Measurements from ENCODE around the gene MACROH2A1. TPM values are rescaled to one million over a fixed set of nuclear protein-coding genes. Genes with fewer than 3 reads are reported as not detected.

Gene MACROH2A1
- total RNA-seq, 1 experiment from 2014 or later, result 83.8 TPM

DNA sequence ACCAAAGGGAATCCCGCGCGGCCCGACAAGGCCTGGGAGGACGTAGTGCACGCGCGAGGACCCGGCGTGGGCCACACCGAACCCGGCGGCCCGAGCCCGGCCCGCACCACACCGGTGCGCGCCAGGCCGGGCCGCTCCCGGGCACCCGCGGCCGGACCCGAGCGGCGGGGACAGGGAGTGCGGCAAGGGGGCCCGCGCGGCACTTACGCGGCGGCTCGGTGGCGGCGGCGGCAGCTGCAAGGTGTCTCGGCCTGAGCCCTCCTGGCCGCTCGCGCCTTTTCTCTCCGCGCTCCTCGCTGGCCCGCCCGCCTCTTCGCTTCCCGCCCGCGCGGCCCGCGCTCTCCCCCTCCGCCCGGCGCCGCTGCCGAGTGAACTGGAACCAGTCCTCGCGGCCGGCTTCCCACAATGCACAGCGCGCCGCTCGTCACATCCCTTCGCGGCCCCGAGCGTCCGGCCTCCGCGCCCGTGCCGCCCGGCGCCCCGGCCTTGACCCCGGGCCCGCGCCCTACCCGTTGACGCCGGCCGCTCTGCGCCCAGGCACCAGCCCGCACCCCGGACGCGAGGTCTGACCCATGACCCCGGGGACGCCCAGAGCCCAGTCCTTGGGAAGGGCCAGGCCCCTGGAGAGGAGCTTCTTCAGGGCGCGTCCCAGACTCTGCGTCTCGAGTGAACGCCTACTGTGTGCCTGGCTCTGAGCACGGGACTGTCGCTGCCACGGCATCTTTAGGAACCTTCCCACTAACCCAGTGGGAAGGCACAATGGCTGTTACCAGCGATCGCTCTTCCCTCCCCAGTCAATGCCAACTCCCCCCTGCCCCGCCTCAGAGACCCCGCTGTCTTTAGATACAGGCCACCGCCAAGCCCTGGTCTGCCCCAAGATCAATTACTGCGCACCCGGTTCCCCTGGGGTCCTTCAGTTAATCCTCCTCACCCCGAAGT lies at the start of gene MACROH2A1 (continued):
- TF ChIP-seq, protein P1, sequence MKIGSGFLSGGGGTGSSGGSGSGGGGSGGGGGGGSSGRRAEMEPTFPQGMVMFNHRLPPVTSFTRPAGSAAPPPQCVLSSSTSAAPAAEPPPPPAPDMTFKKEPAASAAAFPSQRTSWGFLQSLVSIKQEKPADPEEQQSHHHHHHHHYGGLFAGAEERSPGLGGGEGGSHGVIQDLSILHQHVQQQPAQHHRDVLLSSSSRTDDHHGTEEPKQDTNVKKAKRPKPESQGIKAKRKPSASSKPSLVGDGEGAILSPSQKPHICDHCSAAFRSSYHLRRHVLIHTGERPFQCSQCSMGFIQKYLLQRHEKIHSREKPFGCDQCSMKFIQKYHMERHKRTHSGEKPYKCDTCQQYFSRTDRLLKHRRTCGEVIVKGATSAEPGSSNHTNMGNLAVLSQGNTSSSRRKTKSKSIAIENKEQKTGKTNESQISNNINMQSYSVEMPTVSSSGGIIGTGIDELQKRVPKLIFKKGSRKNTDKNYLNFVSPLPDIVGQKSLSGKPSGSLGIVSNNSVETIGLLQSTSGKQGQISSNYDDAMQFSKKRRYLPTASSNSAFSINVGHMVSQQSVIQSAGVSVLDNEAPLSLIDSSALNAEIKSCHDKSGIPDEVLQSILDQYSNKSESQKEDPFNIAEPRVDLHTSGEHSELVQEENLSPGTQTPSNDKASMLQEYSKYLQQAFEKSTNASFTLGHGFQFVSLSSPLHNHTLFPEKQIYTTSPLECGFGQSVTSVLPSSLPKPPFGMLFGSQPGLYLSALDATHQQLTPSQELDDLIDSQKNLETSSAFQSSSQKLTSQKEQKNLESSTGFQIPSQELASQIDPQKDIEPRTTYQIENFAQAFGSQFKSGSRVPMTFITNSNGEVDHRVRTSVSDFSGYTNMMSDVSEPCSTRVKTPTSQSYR (CRISPR knock-in tag; IDR thresholded peaks at IDR 0.05), result no peak
- TF ChIP-seq, protein P2, sequence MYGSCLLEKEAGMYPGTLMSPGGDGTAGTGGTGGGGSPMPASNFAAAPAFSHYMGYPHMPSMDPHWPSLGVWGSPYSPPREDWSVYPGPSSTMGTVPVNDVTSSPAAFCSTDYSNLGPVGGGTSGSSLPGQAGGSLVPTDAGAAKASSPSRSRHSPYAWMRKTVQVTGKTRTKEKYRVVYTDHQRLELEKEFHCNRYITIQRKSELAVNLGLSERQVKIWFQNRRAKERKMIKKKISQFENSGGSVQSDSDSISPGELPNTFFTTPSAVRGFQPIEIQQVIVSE (CRISPR knock-in tag; IDR thresholded peaks at IDR 0.05; ENCODE audit: borderline replicate concordance), result no peak
- TF ChIP-seq RORB (CRISPR knock-in tag; IDR thresholded peaks at IDR 0.05) (no peak), ZMAT4 (CRISPR knock-in tag; IDR thresholded peaks at IDR 0.05) (no peak), ATF1 (CRISPR knock-in tag; IDR thresholded peaks at IDR 0.05) (no peak), ELF4 (CRISPR knock-in tag; IDR thresholded peaks at IDR 0.05; ENCODE audit: low read depth) (no peak), GTF2I (CRISPR knock-in tag; conservative IDR thresholded peaks at IDR 0.05) (no peak), ZNF232 (CRISPR knock-in tag; IDR thresholded peaks at IDR 0.05) (no peak), AR (CRISPR knock-in tag; IDR thresholded peaks at IDR 0.05) (no peak), CREM (CRISPR knock-in tag; IDR thresholded peaks at IDR 0.05) (peak; percentile 46; the same call in 1 of the 2 replicates), CREB1 (CRISPR knock-in tag; IDR thresholded peaks at IDR 0.05) (0 out of 2 replicates have a peak, but pooled peaks have one; percentile 21), SOX15 (CRISPR knock-in tag; IDR thresholded peaks at IDR 0.05) (no peak), ZNF416 (CRISPR knock-in tag; IDR thresholded peaks at IDR 0.05) (no peak), ESRRA (CRISPR knock-in tag; IDR thresholded peaks at IDR 0.05; ENCODE audit: borderline replicate concordance) (no peak), NFATC4 (CRISPR knock-in tag; IDR thresholded peaks at IDR 0.05) (no peak), CBFB (CRISPR knock-in tag; IDR thresholded peaks at IDR 0.05; ENCODE audit: low read depth) (no peak), FOXK1 (CRISPR knock-in tag; IDR thresholded peaks at IDR 0.05) (peak; percentile 62; the same call in 1 of the 2 replicates), ZNF121 (CRISPR knock-in tag; IDR thresholded peaks at IDR 0.05) (no peak)
- TF ChIP-seq, protein P3, sequence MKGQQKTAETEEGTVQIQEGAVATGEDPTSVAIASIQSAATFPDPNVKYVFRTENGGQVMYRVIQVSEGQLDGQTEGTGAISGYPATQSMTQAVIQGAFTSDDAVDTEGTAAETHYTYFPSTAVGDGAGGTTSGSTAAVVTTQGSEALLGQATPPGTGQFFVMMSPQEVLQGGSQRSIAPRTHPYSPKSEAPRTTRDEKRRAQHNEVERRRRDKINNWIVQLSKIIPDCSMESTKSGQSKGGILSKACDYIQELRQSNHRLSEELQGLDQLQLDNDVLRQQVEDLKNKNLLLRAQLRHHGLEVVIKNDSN (CRISPR knock-in tag; IDR thresholded peaks at IDR 0.05), result no peak
- TF ChIP-seq, protein P4, sequence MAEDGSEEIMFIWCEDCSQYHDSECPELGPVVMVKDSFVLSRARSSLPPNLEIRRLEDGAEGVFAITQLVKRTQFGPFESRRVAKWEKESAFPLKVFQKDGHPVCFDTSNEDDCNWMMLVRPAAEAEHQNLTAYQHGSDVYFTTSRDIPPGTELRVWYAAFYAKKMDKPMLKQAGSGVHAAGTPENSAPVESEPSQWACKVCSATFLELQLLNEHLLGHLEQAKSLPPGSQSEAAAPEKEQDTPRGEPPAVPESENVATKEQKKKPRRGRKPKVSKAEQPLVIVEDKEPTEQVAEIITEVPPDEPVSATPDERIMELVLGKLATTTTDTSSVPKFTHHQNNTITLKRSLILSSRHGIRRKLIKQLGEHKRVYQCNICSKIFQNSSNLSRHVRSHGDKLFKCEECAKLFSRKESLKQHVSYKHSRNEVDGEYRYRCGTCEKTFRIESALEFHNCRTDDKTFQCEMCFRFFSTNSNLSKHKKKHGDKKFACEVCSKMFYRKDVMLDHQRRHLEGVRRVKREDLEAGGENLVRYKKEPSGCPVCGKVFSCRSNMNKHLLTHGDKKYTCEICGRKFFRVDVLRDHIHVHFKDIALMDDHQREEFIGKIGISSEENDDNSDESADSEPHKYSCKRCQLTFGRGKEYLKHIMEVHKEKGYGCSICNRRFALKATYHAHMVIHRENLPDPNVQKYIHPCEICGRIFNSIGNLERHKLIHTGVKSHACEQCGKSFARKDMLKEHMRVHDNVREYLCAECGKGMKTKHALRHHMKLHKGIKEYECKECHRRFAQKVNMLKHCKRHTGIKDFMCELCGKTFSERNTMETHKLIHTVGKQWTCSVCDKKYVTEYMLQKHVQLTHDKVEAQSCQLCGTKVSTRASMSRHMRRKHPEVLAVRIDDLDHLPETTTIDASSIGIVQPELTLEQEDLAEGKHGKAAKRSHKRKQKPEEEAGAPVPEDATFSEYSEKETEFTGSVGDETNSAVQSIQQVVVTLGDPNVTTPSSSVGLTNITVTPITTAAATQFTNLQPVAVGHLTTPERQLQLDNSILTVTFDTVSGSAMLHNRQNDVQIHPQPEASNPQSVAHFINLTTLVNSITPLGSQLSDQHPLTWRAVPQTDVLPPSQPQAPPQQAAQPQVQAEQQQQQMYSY (CRISPR knock-in tag; IDR thresholded peaks at IDR 0.05), result no peak
- TF ChIP-seq, protein P5, sequence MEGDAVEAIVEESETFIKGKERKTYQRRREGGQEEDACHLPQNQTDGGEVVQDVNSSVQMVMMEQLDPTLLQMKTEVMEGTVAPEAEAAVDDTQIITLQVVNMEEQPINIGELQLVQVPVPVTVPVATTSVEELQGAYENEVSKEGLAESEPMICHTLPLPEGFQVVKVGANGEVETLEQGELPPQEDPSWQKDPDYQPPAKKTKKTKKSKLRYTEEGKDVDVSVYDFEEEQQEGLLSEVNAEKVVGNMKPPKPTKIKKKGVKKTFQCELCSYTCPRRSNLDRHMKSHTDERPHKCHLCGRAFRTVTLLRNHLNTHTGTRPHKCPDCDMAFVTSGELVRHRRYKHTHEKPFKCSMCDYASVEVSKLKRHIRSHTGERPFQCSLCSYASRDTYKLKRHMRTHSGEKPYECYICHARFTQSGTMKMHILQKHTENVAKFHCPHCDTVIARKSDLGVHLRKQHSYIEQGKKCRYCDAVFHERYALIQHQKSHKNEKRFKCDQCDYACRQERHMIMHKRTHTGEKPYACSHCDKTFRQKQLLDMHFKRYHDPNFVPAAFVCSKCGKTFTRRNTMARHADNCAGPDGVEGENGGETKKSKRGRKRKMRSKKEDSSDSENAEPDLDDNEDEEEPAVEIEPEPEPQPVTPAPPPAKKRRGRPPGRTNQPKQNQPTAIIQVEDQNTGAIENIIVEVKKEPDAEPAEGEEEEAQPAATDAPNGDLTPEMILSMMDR (IDR thresholded peaks at IDR 0.05), result no peak
